Adrenal gland (tissue), 5 donors: ENCODE data around the gene TREH.

Experiments used
- POLR2A ChIP-seq, 2 donors: fragments of 450-650 bp; IDR thresholded peaks; one replicate each; pipeline ENCODE4 v1.6.1; 2017; ENCODE audit warnings: antibody characterized with exemption in 2 of 2, mild to moderate bottlenecking in 2 of 2, moderate library complexity in 1 of 2
- TF ChIP-seq, protein P1 (sequence below), 6 experiments: fragments of 450-650 bp in 4 of 6; fragments of 200-600 bp in 2 of 6; sonication (generic) in 1 of 6; IDR thresholded peaks; 1 replicate in 5 of 6; 2 replicates in 1 of 6; pipeline versions ENCODE4 v1.5.1 to v1.8.0; 2016 to 2021; ENCODE audit warnings: antibody characterized with exemption in 6 of 6, mild to moderate bottlenecking in 2 of 6, moderate library complexity in 1 of 6
- donor health status: DM: no; HTN: no; CAD: no.

DNA sequence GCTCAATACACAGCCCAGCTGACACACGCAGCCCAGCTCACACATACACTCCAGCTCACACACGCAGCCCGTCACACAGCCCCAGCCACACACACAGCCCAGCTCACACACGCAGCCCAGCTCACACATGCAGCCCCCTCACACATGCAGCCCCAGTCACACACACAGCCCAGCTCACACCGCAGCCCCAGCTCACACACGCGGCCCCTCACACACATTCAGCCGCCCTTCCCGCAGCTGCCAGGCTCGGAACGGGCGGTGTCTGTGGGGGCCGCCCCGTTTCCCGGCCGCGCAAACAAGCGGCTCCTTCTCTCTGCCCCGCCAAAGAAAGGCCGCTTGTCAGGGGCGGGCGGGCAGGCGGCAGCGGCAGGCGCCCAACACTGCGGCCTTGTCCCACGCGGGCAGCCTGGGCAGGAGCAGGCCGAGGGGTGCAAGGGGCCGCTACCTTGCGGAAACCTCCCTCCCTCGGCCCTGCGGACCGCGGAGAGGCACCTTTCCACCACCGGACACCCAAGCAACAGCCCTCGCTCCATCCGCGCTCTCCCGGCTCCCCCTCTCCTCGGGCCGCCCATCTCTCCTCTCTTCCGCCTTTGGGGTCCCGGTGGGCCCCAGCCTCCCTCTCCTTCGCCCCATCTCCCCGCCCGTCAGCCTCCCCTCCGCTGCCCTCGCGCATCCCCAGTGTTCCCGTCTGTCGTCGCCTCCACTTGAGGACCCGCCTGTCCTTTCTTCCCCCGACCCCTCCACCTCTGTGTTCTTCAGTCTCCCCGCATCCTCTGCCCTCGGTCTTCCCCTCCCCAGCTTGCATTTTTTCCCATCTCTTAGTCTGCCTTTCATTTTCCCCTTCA, 69.8 kb downstream of the TREH start:
- TF ChIP-seq POLR2A (IDR thresholded peaks at IDR 0.05) = no peak
- TF ChIP-seq, protein P1, sequence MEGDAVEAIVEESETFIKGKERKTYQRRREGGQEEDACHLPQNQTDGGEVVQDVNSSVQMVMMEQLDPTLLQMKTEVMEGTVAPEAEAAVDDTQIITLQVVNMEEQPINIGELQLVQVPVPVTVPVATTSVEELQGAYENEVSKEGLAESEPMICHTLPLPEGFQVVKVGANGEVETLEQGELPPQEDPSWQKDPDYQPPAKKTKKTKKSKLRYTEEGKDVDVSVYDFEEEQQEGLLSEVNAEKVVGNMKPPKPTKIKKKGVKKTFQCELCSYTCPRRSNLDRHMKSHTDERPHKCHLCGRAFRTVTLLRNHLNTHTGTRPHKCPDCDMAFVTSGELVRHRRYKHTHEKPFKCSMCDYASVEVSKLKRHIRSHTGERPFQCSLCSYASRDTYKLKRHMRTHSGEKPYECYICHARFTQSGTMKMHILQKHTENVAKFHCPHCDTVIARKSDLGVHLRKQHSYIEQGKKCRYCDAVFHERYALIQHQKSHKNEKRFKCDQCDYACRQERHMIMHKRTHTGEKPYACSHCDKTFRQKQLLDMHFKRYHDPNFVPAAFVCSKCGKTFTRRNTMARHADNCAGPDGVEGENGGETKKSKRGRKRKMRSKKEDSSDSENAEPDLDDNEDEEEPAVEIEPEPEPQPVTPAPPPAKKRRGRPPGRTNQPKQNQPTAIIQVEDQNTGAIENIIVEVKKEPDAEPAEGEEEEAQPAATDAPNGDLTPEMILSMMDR (IDR thresholded peaks at IDR 0.05) = no peak
